Erythroblast (primary cell): ENCODE results near the gene ADPRHL1.

Experiments
- GATA1 ChIP-seq: IDR thresholded peaks from 2 replicates; pipeline ENCODE4 v1.6.1; 2011; ENCODE audit warnings: low read depth, mild to moderate bottlenecking, control low read depth, low read length, moderate library complexity
- POLR2A ChIP-seq: IDR thresholded peaks from 2 replicates; pipeline ENCODE4 v1.6.1; 2011; ENCODE audit warnings: mild to moderate bottlenecking, low read length

DNA sequence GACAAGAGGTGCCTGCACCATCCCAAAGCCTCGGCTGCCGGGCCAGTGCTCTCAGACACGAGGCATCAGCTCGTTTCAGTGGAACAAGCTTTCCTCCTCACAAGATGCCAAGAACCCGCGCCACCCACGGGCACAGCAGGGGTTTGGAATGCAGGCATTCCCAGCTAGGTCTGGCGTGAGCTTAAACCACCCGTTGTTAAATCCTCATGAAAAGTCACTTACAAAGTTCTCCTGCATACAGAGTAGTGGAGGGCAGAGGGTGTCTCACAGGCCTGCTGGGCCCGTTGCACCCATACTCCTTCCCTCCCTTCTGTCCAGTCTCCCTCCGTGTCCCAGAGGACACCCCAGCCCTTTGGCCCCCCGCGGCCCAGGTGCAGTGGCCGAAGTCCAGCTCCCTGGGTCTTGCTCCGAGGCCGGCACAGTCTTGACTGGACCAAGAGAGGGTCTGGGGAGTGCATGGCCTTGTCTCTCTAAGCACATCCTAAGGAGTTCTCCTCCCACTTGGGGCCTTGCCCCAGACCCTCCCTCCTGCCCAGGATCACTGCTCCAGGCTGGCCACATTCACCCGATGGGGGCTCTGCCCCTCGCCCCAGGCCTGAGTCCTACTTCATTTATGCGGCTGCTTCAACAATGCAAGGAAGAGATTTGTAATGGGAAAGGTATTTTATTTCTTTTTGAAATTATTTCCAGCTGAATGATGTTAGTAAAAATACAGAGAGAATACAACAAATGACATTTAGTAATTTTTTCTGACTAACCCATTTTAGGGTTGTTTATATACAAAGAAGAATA lies 54.1 kb downstream of the ADPRHL1 start:
- no peak for TF ChIP-seq POLR2A
- TF ChIP-seq GATA1, result no peak
